NCI-H82 treated with DMSO at 0.1 percent for 48 hours (cell line): Measurements from ENCODE around the gene ITPKC.
A peak's percentile ranks its signal among the peaks of the same experiment; 100 is the strongest.

ENCODE experiments used
- DNase-seq: peaks from one replicate; lab custom pipeline; 2025; ENCODE audit not compliant: unreplicated experiment; lab: John Stamatoyannopoulos, UW

Gene ITPKC

DNA sequence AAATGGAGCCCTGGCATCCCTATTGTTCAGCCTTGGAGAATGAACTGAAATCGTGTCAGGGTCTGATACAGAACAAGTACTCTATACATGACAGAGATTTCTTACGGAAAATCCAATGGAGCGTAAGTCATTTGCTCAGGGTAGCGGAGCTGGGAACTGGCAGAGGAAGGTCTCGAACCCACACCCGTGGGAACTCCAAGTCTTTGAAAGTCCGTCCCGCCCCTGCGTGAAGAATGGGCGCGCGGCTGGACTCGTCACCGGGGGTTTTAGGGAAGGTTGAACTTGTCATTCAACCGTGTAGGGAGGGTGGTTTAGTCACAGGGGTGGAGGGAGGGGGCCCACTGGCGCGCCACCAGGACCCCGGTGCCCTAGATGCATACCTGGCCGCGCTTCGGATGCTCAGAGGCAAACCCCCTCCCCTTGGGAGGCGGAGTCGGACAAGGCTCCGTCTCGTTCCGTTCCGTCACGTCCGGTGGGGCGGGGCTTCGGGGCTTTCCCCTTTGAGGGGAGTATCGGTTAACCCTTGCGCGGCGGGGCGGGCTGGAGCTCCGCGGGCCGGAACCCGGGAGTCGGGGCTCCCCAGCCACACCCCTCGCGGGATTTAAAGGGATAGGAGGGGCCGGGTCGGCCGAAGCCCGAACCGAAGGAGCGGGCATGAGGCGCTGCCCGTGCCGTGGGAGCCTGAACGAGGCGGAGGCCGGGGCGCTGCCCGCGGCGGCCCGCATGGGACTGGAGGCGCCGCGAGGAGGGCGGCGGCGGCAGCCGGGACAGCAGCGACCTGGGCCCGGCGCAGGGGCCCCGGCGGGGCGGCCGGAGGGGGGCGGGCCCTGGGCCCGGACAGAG is at the start of gene ITPKC, which contains the start of gene COQ8B:
TSS of gene ITPKC (plus strand) at position 631 of the 843 bp plus-strand sequence. CDS start at position 655, 24 bp downstream.
TSS of gene COQ8B (minus strand) at position 405 of the 843 bp plus-strand sequence. CDS start 2,254 bp downstream, outside the sequence.
- peak; percentile 84 for DNase-seq

DNA sequence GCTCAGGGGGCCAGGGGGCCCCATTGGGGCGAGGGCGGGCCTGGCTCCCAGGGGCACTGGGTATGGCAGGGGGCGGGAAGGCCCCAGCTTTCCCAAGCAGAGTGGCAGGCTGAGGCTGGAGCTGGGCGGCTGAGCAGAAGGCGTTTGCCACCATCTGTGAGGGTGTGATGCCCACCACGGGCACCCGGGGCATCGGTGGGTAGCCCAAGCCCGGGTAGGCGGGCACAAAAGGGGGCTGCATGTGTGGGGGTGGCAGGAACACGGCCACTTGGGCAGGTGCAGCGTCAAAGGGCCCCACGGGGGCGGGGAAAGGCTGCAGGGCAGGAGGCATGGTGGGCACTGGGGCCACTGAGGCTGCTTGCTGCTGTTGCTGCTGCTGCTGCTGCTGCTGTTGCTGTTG is 49.3 kb upstream of the ITPKC start:
- no peak for DNase-seq

DNA sequence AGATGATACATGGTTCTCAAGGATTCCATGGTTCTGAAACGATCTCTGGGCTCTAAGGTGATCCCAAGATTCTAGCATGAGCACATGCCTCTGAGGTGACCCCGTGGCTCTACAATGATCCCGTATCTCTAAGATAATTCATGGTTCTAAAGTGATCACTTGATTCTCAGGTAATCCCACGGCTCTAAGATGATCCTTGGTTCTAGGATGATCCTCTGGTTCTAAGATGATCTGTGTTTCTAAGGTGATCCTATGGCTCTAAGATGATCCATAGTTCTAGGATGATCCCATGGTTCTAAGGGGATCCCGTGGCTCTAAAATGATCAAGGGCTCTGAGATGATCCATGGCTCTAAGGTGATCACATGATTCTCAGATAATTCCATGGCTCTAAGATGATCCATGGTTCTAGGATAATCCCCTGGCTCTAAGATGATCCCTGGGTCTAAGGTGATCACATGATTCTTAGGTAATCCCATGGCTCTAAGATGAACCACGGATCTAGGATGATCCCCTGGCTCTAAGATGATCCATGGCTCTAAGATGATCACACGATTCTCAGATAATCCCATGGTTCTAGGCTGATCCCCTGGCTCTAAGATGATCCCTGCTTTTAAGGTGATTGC is 47.8 kb upstream of the ITPKC start:
- DNase-seq, result no peak

DNA sequence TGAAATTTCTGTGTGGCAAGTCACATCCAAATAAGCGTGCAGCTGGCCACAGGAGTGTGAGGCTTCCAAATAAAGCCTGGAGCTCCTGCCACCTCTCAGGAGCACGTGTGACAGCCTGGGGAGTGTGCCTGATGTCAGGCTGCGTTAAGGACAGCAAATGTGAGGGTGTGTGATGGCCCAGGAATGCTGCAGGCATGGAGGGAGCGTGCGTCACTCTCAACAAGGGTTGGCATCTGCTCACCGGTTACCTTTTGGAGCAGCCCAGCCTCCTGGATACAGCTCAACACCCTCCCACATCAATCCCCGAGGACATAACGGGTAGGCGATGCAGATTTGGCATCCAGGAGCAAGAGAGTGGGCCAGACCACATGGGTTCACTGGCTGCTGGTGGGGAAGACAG is 45.5 kb upstream of the ITPKC start:
- DNase-seq, result no peak

DNA sequence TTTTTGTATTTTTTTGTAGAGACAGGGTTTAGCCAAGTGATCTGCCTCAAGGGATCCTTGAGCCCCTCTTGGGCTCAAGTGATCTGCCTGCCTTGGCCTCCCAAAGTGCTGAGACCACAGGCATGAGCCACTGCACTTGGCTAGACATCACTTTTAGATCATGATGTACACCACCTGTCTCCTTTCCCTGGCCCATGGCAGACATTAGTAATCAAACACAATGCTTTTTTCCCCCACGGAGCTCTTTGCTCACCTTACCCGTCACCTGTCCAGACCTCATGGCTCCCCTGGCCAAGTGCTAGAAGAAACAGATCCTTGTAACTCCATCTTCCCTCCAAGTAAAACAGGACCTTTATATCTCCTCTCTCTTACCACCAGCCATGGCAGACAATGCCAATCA is 44.9 kb upstream of the ITPKC start:
- DNase-seq, result no peak

DNA sequence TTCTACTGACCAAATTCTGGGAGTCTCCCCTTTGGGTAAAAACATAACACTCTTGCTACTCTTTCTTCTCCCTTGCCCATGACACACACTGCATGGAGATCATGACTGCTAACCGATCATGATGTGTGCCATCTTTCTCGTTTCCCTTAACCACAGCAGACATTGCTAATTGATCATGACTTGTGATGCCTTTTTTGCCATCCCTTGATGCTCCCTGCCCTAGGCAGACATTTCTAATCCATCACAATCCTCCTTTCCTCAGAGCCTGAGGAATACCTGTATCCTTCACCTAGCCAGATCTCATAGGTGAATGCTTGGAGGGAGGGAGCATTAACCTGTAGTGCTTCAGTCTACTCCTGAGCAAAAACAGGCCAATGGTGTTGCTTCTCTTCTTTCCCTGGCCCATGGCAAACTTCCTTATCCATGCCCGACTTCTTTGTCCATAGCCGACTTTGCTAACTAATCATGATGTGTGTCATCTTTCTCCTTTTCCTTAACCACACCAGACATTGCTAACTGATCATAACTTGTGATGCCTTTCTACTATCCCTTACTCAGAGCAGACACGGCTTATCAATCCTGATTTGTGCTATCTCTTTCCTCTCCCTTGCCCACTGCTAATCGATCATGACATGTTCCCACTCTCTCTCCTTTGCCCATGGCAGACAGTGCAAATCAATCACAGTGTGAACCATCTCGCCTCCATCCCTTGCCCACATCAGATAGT is 44.2 kb upstream of the ITPKC start:
- DNase-seq, result no peak

DNA sequence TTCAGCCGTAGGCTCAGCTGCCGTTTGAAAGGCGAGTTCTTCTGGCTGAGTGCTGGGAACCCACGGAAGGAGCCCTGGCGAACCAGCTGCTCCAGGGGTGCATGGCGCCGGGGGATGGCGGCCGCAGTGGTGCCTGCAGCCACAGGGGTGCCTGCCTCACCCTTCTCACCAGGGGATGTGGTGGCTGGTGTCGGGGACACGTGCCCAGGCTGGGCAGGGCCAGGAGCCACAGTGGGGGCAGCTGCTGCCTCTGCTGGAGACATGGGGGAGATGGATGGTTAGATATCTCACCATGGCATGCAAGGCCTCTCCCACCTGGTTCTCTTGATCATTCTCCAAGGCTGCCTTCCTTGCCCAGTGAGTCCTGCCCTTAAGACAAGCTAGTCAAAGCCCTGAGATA is 43.5 kb upstream of the ITPKC start:
- DNase-seq, result no peak

DNA sequence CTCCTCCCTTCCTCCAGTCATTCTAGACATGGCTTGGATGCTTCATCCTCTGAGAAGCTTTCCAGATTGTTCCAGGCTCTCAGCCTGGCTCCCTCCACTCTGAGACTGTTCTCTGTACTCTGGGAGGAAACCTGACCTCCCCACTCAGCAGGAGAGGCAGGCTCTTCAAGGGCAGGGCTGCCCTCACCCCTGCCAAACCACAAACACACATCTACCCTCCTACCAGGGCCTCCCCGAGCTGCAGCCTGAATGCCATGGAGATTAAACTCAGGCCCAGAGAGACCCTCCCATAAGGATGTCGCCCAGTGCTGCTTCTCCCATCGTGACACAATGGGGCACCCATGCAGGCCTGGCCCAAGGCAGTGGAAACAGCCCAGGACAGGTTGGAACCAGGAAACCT is 42.6 kb upstream of the ITPKC start:
- no peak for DNase-seq

DNA sequence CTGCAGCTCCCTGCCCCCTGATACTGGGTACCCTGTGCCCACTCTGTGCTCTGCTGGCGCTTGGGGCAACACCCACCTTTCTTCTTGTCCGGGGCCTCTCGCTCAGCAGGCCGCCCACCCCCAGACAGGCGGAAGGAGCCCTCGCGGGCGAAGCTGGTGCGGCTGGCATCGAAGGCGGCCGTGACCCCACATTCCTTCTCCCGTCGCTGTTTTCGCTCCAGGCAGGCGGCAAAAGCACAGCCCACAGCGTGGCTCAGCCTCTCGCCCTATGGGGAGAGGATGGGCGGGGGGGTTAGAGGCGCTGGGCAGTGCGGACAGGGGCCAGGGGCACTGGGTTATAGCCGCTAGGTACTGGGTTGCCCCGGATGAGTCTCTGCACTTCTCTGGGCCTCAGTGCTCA is 39.8 kb upstream of the ITPKC start:
- DNase-seq, result no peak

DNA sequence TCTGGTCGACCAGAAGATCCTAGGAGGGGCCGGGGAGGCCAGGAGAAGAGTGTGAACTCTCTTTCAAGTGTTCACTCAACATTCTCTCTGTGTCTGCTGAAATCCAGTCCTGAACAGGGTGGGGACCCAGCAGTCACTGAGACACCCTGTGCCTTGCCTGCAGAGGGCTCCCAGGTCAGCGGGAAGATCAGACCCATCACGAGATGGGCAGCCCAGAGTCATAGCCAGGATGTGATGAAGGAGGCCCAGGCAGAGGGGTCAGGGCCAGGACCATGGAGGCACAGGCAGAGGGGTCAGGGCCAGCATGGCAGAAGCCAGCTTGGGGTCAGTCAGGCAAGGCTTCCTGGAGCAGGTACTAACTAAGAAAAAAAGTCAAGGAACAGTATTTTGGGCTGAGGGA is 35.9 kb upstream of the ITPKC start:
- no peak for DNase-seq

DNA sequence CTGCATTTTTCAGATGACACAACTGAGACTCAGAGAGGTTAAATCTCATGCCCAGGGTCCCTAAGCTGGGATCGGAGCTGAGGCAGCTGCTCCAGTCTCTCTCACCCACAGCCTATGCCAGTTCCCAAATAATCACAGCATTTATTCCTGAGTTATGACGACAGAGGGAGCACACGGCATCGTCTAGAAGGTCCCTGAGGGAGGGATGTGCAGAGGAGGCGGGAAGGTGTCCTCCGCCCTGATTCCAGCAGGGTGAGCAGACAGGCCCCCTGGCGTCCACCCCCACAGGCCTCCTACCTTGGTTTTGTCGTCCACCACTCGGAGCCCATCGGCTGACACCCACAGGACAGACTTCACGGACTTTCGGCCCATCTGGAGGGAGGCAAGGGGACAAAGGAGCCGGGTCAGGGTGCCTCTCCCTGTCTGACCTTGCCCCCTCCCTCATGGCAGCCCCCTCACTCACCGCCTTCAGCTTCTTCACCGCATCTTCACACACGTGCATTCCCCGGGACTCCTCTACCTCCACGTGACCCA is 34.4 kb upstream of the ITPKC start:
- DNase-seq, result no peak

DNA sequence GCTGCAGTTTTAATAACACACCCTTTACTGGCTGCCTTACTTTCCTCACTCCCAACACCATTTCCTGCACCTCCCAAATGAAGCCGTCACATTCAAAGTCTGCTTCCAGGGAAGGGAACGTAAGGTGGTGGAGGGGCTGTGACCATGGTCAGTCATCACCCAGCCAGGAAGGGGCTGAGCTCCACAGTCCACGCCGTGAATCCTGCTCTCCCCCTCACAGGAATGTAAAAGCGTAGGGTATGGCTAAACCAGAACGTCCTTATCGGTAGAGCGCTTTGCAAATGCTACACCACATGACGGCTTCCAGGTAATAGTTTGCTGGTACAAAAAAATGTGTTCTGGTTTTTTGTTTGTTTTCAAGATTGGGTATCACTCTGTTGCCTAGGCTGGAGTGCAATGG is 33.5 kb upstream of the ITPKC start:
- no peak for DNase-seq

DNA sequence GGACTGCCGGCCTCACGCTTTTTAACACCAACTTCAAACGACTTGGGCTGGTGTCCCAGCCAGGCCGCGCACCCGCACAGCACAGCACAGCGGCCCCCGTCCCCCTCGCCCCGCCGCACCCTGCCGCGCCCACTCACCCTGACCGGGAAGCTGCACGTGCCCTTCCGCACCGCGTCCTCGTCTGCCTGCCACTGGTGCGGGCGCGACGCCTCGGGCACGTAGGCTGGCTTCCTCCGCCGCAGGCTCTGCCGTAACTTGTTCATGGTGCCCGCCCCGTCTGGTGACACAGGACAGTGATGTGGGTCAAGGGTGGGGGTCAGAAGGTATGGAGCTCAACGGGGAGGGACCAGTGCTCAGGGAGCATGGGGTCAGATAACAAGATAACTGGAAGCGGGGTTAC is 32.6 kb upstream of the ITPKC start:
- DNase-seq, result no peak

DNA sequence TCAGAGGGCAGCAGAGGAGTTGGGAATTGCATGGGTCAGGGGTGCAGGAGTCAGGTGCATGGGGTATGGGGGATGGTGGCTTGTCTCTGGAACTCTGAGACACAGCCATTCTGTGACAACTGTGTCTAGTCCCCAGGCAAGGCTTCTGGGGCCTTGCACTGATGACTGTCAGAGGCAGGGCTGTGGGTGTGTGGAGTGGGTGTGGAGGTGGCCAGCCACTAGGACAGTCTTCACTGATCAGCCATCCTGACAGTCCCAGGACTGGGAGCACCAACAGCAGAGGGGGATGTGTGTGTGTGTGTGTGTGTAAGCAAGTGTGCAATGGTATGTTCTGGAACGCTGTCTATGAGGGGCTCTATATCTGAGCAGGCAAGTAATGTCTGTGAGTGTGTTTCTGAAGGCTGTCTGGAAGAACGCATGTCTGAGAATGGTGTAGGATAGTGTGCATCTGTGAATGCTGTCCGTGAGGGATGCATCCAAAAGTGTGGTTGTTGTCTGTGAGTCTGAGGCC is 31.8 kb upstream of the ITPKC start:
- DNase-seq, result no peak

DNA sequence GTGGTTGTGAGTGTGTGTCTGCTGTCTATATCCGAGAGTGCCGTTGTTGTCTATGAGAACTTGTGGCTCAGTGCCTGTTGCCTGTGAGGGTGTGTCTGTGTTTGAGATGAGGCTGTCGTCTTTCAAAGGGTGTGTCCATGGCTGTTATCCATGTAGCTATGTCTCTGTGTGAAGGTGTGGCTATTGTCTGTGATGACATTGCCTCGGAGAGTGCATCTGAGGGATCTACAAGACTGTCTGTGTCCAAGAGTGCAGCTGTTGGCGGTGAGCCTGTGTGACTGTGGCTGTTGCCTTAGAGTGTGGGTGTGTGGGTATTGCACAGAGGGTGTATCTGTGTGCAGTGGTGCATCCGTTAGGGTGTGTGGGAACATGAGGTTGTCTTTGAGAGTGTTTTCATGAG is 31.3 kb upstream of the ITPKC start:
- no peak for DNase-seq

DNA sequence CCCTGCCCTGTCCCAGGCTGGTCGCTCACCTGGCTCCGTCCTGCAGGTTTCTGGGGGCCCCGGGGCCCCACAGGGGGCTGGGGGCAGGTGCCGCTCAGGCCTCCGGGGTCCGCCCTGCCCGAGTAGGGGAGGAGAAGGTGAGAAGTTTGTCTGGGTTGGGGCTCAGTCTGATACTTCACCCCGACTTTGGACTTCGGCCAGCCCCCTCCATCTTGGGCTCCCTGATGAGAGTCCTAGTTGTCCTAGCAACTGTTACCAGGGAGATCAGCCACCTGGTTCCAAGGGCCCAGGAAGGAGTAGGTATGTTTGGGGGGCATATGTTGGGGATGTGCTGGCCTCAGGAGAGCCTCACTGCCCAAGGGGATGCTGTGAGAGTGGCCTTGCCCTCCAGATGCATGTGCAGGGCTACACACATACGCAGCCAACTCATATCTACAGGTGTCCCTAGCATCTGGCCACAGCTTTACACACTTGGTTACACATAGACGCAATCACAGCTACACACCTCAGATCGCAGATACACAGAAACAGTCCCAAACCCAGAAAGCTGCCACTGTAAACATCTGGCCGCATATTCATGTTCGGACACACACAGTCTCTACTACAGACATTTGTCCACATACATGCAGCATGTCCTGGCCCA is 29.9 kb upstream of the ITPKC start:
- DNase-seq, result no peak

DNA sequence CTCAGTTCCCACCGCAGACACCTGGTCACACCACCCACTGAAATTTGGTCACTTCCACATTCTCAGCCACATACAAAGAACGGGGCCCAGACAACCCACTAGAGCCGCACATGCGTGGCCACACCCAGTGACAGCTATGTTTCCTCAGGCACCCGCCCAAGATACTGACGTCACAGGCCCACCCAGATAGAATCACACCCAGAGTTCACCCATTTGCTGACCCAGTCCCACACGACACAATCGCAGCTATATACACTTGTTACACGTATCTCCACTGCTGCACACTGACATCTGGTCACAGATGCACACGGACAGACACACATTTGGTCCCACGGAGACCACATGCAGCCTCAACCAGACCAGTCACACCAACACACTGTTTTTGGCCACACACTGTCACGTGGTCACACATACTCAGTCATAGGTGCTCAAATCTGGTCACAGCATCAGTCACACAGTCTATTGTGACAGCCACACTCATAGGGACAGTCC is 29.3 kb upstream of the ITPKC start:
- no peak for DNase-seq

DNA sequence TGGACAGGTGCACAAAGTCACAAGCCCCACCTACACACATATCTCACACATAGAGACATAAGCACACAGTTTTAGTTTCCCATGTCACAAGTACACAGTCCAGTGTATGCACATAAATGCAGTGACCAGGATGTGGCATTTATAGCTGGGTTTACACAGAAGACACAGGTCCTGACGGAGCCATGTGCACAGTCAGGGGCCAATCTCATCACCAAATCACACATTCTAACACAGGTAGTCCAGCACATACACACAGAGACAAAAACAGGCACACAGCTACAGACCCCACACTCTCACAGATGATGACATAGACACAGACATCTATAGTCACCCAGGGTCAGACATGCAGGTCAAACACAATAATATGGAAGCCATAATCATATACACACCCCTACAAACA is 28.6 kb upstream of the ITPKC start:
- no peak for DNase-seq

DNA sequence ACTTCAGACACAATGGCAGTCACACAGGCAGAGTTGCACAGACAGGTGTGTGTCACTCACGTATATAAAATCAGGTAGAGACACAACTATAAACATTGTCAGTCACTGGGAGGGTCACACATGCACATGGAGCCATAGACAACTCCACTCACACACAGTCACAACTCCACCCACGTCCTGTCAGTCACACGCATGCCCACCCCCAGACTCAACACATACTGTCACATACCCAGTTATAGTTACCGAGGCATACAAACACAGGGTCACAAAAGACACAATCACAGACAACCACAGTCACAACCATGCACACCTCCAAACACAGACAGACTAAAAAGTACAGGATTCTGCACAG is 27.9 kb upstream of the ITPKC start:
- DNase-seq, result no peak

DNA sequence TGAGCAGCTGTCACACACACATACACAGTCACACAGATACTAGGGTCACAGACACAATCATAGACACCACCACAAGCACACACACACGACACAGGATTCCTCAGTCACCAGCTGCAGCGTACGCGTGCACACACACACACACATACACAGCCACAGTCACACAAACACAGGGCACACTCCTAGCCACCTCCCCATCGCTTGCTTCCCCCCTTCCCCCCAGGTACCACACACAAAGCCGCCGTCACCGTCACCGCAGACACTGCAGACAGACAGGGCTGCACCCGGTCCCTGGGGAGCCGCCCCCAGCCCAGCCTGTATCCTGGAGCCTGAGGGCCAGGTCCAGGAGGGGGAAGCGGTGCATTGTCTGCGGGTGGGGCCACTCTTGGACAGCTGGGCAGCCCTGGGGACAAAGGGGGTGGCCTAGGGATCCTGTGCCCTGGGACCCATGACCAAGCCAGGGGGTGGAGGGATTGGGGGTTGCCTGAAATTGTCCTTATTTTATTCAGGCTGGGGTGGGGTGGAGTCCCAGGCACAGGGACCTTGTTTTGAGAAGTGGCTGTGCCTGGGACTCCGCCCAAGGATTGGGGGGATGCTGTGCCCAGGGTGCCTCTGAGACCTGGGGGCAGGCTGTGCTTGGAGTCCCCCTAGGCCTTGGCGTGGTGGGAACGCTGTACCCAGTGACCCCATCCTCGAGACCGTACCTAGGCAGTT is 27.4 kb upstream of the ITPKC start:
- DNase-seq, result no peak
